Activated CD4-positive, alpha-beta T cell treated with anti-CD3 and anti-CD28 coated beads, Interleukin-2, amount 50 U/mL, for 4 hours (primary cell): ENCODE results near the gene POMT2.
"Not testable (repeated sequence)": the region's sequence is repeated elsewhere in the genome, so short reads cannot be mapped to it uniquely, and the experiment has no call there.

Source experiments
- DNase-seq, 2 experiments: peaks; one replicate each; pipeline ENCODE4 v3.0.0-alpha.2; 2020

Gene POMT2

GRCh38 chr14:77323571-77323970 lies 2.9 kb upstream of the POMT2 start:
- DNase-seq, result no peak

GRCh38 chr14:77322951-77323350 lies 2.3 kb upstream of the POMT2 start:
- no peak for DNase-seq

GRCh38 chr14:77322250-77322902 lies 1.7 kb upstream of the POMT2 start:
- no peak for DNase-seq

- no peak for DNase-seq
Observed at GRCh38 chr14:77319422-77319821, 1.3 kb downstream of the POMT2 start.

GRCh38 chr14:77318756-77319155 lies 1.9 kb downstream of the POMT2 start:
- DNase-seq, result not testable (repeated sequence)

GRCh38 chr14:77318006-77318553 lies 2.6 kb downstream of the POMT2 start:
- DNase-seq, result no peak

- no peak for DNase-seq
Observed at GRCh38 chr14:77316872-77317301, 3.8 kb downstream of the POMT2 start.

- no peak for DNase-seq
Observed at GRCh38 chr14:77316195-77316505, 4.5 kb downstream of the POMT2 start.

GRCh38 chr14:77314539-77315457 lies 5.9 kb downstream of the POMT2 start:
- DNase-seq, result no peak

- no peak for DNase-seq
Observed at GRCh38 chr14:77314043-77314442, 6.6 kb downstream of the POMT2 start.

- DNase-seq, result no peak
Observed at GRCh38 chr14:77313371-77313770, 7.3 kb downstream of the POMT2 start.

- DNase-seq, result no peak
Observed at GRCh38 chr14:77311217-77311616, 9.5 kb downstream of the POMT2 start.

- DNase-seq, result no peak
Observed at GRCh38 chr14:77310026-77310425, 10.7 kb downstream of the POMT2 start.

- no peak for DNase-seq
Observed at GRCh38 chr14:77309131-77309530, 11.6 kb downstream of the POMT2 start.

GRCh38 chr14:77306851-77307496 lies 13.7 kb downstream of the POMT2 start:
- no peak for DNase-seq

- no peak for DNase-seq
Observed at GRCh38 chr14:77306416-77306815, 14.3 kb downstream of the POMT2 start.

- no peak for DNase-seq
Observed at GRCh38 chr14:77305696-77306095, 15.0 kb downstream of the POMT2 start.

GRCh38 chr14:77303417-77304156 lies 17.1 kb downstream of the POMT2 start:
- no peak for DNase-seq

GRCh38 chr14:77302926-77303325 lies 17.8 kb downstream of the POMT2 start:
- DNase-seq, result no peak

- DNase-seq, result peak; percentile 39 to 44
Observed at GRCh38 chr14:77301103-77301502, 19.6 kb downstream of the POMT2 start.

GRCh38 chr14:77299771-77300170 lies 20.9 kb downstream of the POMT2 start:
- no peak for DNase-seq

GRCh38 chr14:77296906-77297305 lies 23.8 kb downstream of the POMT2 start:
- no peak for DNase-seq

- no peak for DNase-seq
Observed at GRCh38 chr14:77296155-77296554, 24.5 kb downstream of the POMT2 start.
